Mesodermal cell (in vitro differentiated cells): ENCODE data around the gene NAT16. TPM values are rescaled to one million over a fixed set of nuclear protein-coding genes. Genes with fewer than 3 reads are reported as not detected.
A peak's percentile ranks its signal among the peaks of the same experiment; 100 is the strongest.

Experiments used
- H3K27ac ChIP-seq: 2 replicates; pipeline ENCODE4 v1.7.0; 2013; ENCODE audit warnings: mild to moderate bottlenecking, low read depth, low read length, moderate library complexity; ENCODE audit not compliant: severe bottlenecking
- H3K36me3 ChIP-seq: 2 replicates; pipeline ENCODE4 v1.7.1; 2013; ENCODE audit warnings: mild to moderate bottlenecking, low read length, moderate library complexity; ENCODE audit not compliant: control insufficient read depth, insufficient read depth
- H3K4me1 ChIP-seq: one replicate; pipeline ENCODE4 v1.7.1; 2013; ENCODE audit warnings: mild to moderate bottlenecking, low read length; ENCODE audit not compliant: insufficient read depth, control insufficient read depth, poor library complexity, severe bottlenecking
- H3K4me3 ChIP-seq: 2 replicates; pipeline ENCODE4 v1.7.0; 2013; ENCODE audit warnings: low read length, control low read depth, mild to moderate bottlenecking; ENCODE audit not compliant: insufficient read depth, poor library complexity, severe bottlenecking; ENCODE audit errors: extremely low read depth
- H3K9me3 ChIP-seq: 2 replicates; pipeline ENCODE4 v1.7.1; 2013; ENCODE audit warnings: mild to moderate bottlenecking, low read length, moderate library complexity; ENCODE audit not compliant: control insufficient read depth
- whole genome bisulfite sequencing, 2 experiments: methylation state at CpG; one replicate each; pipeline ENCODE4 v1.1.5; 2013; ENCODE audit warnings: missing lambda C conversion rate in 2 of 2; ENCODE audit not compliant: insufficient coverage in 2 of 2; 5-methylcytosine and 5-hydroxymethylcytosine counted together
- polyA plus RNA-seq, 2 experiments: library from polyadenylated mRNA; stranded (reverse); fragments of 50-300 nt; gene quantifications; one replicate each; pipeline ENCODE4 v1.2.3, GENCODE V29; 2013

NAT16 gene
- 0.70 TPM for polyA plus RNA-seq (2013, experiment 1 of 2)
- polyA plus RNA-seq (2013, experiment 2 of 2), result 0.20 TPM

DNA sequence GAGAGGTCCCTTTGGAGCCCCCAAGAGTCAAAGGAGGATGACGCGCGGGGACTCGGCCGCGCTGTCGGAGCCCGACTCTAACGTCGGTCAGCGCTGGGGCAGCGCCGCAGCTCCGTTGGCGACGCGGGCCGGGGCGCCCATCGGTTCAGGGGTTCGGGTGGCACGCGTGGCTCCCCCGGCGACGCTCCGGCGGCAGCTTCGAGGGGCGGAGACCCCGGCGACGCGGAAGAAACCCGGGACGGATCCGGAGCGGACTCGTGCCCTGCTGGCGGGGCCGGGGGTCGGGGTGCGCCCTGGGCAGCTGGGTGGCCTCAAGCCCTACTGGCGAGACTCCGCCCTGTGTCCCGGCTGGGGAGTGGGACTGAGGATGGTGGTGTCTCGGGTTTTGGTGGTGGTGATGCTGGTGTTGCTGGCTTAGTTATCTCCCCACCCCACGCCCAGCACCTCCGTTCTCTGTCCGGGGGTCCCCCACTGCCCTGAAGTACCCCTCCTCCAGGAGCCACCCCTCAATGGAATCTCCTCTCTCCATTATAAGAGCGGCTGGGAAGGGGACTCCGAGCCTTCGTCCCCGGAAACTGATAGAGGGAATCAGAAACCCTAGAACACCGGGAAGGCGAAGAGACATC lies at the start of gene NAT16:
NAT16 (minus strand) TSS at position 164 of the 626 bp plus-strand sequence. CDS start 5,486 bp downstream, outside the sequence.
- H3K36me3 ChIP-seq, result no peaks in the 10 kb centered on the region
- WGBS, 2 experiments, result 6 to 9% methylated on average over 35 to 47 of the region's 56 CpGs
- H3K9me3 ChIP-seq, result no peaks in the 10 kb centered on the region
- H3K4me1 ChIP-seq, result peaks cover 10% of the 10 kb centered on the region
- no peak within 1 kb of the TSS for H3K27ac ChIP-seq
- peak within 1 kb of the TSS; percentile 25 for H3K4me3 ChIP-seq

DNA sequence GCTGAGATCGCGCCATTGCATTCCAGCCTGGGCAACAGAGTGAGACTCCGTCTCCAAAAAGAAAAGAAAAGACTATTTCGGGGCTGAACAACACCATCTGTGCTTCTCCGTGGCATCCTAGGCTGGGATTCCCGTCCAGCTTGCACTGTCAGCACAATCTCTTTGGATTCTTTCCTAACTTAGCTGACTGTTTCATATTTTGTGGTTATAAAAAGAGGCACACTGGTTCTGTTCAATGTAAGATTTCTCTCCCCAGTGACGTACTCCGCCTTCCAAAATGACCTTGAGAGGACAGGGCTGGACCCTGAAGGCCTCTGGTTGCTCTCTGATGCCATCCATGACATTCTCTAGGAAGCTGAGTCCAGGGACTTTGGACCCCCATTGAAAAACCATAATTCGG lies 46.6 kb upstream of the NAT16 start:
- 97 to 98% methylated on average over 8 to 9 of the region's 9 CpGs for WGBS, 2 experiments
- no peak overlapping the region for H3K27ac ChIP-seq
- H3K4me3 ChIP-seq, result no peak overlapping the region
- no peaks in the 10 kb centered on the region for H3K9me3 ChIP-seq
- peaks cover 46% of the 10 kb centered on the region for H3K36me3 ChIP-seq
- H3K4me1 ChIP-seq, result peaks cover 7% of the 10 kb centered on the region

DNA sequence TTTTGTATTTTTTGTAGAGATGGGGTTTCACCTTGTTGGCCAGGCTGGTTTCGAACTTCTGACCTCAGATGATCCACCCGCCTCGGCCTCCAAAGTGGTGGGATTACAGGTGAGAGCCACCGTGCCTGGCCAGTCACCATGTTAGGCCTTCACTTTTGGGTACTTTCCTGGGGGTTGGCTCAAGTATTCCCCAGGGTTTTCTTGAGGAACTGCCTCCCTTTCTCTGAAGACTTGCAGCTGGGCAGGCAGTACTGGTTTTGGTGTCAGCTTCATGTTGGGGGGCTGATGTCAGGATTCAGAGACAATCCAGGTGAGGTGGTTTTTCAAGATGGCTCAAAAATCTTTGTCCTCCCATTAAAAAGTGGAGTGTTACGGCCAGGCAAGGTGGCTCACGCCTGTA lies 45.6 kb upstream of the NAT16 start:
- Histone ChIP-seq H3K9me3 (no peaks in the 10 kb centered on the region), H3K4me3 (no peak overlapping the region), H3K36me3 (peaks cover 55% of the 10 kb centered on the region), H3K27ac (no peak overlapping the region), H3K4me1 (peaks cover 5% of the 10 kb centered on the region)
- 85 to 91% methylated on average over 4 of the region's 6 CpGs for WGBS, 2 experiments

DNA sequence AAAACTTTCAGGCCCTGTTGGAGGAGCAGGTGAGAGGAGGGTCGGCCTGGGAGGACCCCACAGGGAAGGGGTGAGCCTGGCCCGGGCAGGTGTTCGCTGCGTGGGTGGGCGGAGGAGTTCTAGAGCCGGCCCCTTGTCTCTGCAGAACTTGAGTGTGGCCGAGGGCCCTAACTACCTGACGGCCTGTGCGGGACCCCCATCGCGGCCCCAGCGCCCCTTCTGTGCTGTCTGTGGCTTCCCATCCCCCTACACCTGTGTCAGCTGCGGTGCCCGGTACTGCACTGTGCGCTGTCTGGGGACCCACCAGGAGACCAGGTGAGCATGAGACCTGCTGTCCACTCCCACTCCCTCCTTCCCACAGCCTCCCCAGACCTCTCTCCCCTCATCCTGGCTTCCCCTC lies 43.4 kb upstream of the NAT16 start:
- Histone ChIP-seq H3K4me3 (no peak overlapping the region), H3K27ac (no peak overlapping the region), H3K9me3 (no peaks in the 10 kb centered on the region), H3K36me3 (peaks cover 58% of the 10 kb centered on the region), H3K4me1 (peaks cover 11% of the 10 kb centered on the region)
- WGBS, 2 experiments, result 95 to 97% methylated on average over 11 to 15 of the region's 15 CpGs

DNA sequence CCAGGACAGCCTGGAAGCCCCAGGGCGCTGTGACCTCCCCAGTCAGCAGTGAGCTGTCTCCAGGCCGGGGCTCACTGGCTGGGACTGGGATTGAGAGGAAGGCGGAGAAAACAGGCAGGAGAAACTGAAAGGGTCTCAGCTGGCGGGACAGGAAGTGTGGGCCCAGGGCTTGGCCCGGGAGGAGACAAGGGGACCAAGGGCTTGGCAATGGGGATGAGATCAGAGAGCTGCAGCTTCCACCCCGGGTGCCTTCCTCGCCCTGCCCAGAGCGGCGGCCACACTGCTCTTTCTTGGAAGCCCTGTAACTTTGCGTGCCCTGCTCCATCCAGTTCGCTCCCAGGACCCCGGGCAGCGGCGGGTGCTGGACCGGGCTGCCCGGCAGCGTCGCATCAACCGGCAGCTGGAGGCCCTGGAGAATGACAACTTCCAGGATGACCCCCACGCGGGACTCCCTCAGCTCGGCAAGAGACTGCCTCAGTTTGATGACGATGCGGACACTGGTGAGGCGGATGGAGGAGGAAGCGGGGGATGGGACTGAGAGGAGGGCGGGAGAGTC lies 42.3 kb upstream of the NAT16 start:
- Histone ChIP-seq H3K36me3 (peaks cover 54% of the 10 kb centered on the region), H3K27ac (no peak overlapping the region), H3K4me3 (no peak overlapping the region), H3K4me1 (peaks cover 11% of the 10 kb centered on the region), H3K9me3 (no peaks in the 10 kb centered on the region)
- WGBS, 2 experiments, result 88 to 93% methylated on average over 26 to 27 of the region's 27 CpGs

DNA sequence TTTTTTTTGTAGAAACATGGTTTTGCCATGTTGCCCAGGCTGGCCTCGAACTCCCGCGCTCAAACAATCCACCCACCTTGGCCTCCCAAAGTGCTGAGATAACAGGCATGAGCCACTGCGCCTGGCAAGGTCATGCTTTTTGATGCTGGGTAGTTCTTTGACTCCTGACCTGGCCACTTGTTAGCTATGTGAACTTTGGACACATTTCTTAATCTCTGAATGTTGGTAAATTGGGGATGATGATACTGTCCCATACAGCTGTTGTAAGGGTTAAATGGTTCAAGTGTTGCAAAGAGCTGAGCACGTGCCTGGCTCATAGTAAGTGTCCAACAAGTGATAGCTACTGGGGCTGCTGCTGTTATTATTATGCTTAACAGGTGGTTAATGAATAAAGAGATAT lies 40.2 kb upstream of the NAT16 start:
- peaks cover 51% of the 10 kb centered on the region for H3K36me3 ChIP-seq
- H3K27ac ChIP-seq, result no peak overlapping the region
- WGBS, 2 experiments, result 94 to 100% methylated on average over 5 of the region's 5 CpGs
- H3K9me3 ChIP-seq, result no peaks in the 10 kb centered on the region
- H3K4me1 ChIP-seq, result peaks cover 19% of the 10 kb centered on the region
- H3K4me3 ChIP-seq, result no peak overlapping the region

DNA sequence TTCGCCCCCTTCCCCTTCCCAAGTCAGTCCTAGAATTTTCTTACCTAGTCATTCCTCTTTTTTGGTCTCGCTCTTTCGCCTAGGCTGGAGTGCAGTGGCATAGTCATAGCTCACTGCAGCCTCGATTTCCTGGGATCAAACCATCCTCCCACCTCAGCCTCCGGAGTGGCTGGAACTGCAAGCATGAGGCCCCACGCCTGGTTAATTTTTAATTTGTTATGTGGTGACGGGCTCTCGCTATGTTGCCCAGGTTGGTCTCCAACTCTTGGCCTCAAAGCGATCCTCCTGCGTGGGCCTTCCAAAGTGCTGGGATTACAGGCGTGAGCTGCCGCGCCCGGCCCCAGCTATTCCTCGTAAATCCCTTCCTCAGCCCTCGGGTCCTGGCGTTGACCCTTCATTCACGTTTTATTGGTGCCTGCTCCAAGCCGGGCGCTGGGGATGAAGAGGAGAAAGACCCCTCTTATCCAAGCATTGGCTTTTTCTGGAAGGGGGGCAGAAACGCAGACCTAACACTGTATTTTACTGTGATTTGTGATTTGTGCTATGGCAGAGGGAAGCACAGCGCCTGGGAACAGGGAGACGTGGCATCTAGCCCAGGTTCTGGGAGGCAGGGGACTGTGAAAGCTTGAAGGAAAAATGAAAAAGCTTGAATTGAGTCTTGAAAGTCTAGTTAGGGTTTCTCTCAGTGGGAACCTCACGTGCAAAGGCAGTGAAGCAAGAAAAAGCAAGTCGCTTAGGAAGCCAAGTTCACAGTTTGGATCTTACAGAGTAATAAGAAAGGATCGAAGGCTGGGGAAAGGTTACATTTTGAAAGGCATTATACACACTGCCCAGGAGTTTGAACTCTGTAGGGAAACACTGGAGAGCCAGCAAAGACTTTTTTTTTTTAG lies 38.4 kb upstream of the NAT16 start:
- peak overlapping the region; percentile 97 for H3K27ac ChIP-seq
- peak overlapping the region; percentile 78 for H3K4me3 ChIP-seq
- WGBS, 2 experiments, result 14 to 15% methylated on average over 20 to 23 of the region's 26 CpGs
- H3K9me3 ChIP-seq, result no peaks in the 10 kb centered on the region
- peaks cover 42% of the 10 kb centered on the region for H3K36me3 ChIP-seq
- peaks cover 19% of the 10 kb centered on the region for H3K4me1 ChIP-seq

DNA sequence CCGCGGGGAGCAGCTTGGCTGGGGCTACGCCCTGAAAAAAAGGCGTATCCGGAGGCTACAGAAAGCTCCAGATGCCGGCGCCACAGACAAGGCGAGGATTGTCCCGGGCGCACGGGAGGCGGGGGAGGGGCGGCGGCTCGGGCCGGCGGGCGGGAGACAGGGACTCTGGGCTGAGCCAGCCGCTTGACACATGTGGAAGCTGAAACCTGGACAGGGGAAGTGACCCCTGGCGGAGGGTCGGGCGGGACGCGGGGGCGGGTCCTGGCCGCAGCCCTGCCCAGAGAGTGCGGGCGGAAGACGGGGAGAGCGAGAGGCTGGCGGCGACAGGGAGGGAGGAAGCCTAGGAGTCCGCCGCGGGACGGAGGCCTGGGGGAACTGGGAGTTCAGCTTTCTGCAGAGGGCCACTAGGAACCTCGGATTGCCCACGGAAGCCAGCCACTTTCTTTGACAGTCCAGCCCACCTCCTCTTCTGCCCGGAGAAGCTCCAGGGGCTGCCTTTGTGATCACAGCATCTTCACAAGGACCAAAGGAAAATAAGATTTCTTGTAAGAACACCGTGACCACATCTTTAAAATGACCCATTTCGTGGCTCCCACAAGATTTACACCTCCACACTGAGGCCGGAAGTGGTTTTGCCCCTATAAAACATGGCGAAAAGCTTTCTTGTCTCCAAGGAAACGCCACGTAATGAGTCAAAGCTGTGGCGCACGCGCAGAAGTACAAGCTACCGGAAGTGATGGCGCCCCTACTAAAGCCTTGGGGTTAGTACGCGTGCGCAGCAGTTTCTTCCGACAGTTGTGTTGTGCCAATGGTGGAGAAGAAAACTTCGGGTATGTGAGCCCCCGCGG lies 37.5 kb upstream of the NAT16 start, which contains the start of the genes PLOD3 and ZNHIT1:
PLOD3 (minus strand) TSS at position 194 of the 848 bp plus-strand sequence. CDS start 307 bp downstream, outside the sequence.
ZNHIT1 (plus strand) TSS at position 778 of the 848 bp plus-strand sequence; CDS start at position 809, 31 bp downstream.
- H3K27ac ChIP-seq, result peak within 1 kb of the TSS; percentile 97
- H3K9me3 ChIP-seq, result no peaks in the 10 kb centered on the region
- H3K4me1 ChIP-seq, result peaks cover 19% of the 10 kb centered on the region
- H3K4me3 ChIP-seq, result peak within 1 kb of the TSS; percentile 78
- peaks cover 36% of the 10 kb centered on the region for H3K36me3 ChIP-seq
- WGBS, 2 experiments, result 0% methylated on average over 52 of the region's 57 CpGs

DNA sequence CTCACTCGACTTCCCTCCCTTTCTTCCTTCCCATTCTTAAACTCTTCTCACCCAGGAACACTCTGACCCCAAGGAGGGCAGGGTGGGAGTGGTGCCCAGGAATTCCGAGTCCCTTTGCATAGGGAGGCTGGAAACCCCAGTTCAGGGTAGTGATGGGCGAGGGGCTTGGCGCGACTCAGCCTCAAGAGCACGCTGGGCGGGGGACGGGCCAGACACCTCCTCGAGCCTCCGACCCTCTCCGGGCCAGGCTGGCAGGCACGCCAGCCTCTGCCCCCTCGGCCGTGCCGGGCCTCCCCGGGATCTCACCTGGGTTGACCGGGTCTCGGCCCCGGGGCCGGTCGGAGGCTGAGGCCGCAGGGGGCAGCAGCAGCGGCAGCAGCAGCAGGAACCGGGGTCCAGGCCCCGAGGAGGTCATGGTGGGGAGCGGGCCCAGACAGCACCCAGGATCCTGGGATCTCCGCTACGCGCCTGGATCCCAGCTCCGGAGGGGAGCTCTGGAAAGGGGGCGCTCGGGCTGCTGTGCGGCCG lies 36.8 kb upstream of the NAT16 start:
- peak overlapping the region; percentile 97 for H3K27ac ChIP-seq
- H3K4me3 ChIP-seq, result peak overlapping the region; percentile 78
- H3K9me3 ChIP-seq, result no peaks in the 10 kb centered on the region
- H3K36me3 ChIP-seq, result peaks cover 39% of the 10 kb centered on the region
- 0 to 2% methylated on average over 27 of the region's 34 CpGs for WGBS, 2 experiments
- H3K4me1 ChIP-seq, result peaks cover 15% of the 10 kb centered on the region
